HUES6 (cell line): ENCODE results near the gene SPRR5.

Experiments used
- H3K27ac ChIP-seq: 2 replicates; pipeline ENCODE4 v1.7.0; 2013; ENCODE audit warnings: low read depth, mild to moderate bottlenecking, low read length, inconsistent platforms
- H3K27me3 ChIP-seq: 2 replicates; pipeline ENCODE4 v1.6.1; 2013; ENCODE audit warnings: low read length; ENCODE audit not compliant: control insufficient read depth, insufficient read depth
- H3K36me3 ChIP-seq: 2 replicates; pipeline ENCODE4 v1.6.1; 2013; ENCODE audit warnings: low read length; ENCODE audit not compliant: control insufficient read depth, insufficient read depth
- H3K4me1 ChIP-seq: 2 replicates; pipeline ENCODE4 v1.6.1; 2013; ENCODE audit warnings: low read length; ENCODE audit not compliant: control insufficient read depth, insufficient read depth
- H3K4me3 ChIP-seq: 2 replicates; pipeline ENCODE4 v1.5.1; 2013; ENCODE audit warnings: low read depth, low read length
- H3K9ac ChIP-seq: one replicate; pipeline ENCODE4 v1.6.1; 2013; ENCODE audit warnings: mild to moderate bottlenecking, low read length
- H3K9me3 ChIP-seq: 2 replicates; pipeline ENCODE4 v1.6.1; 2013; ENCODE audit warnings: low read depth, low read length; ENCODE audit not compliant: control insufficient read depth, insufficient read depth

Gene SPRR5

GRCh38 chr1:152912900-152913299 lies 34.1 kb upstream of the SPRR5 start:
- no peak overlapping the region for H3K27ac ChIP-seq

DNA sequence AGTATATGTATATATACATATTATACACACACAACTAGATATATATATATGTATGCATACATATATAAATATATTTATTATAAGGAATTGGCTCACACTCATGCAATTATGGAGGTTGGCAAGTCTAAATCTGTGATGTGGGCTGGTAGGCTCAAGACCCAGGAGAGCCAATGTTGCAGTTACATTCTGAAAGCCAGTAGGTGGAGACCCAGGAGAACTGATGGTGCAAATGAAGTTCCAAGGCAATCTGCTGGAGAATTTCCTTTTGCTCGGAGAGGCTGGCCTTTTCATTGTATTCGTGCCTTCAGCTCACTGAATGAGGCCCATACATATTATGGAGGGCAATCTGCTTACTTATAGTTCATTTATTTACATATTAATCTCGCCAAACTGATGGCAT lies 29.2 kb upstream of the SPRR5 start:
- H3K27ac ChIP-seq = no peak overlapping the region
- H3K36me3 ChIP-seq = no peaks in the 10 kb centered on the region
- H3K9ac ChIP-seq = no peak overlapping the region
- no peaks in the 10 kb centered on the region; the same call in 1 of the 2 replicates for H3K4me1 ChIP-seq
- no peak overlapping the region for H3K4me3 ChIP-seq
- H3K27me3 ChIP-seq = 0 out of 2 replicates have a peak, but pooled peaks cover 4% of the 10 kb centered on the region
- peaks cover 3% of the 10 kb centered on the region; the same call in 1 of the 2 replicates for H3K9me3 ChIP-seq

More at GRCh38 chr1:152912900-152913299, 34.1 kb upstream of the SPRR5 start:
- Histone ChIP-seq H3K9me3 (peaks cover 21% of the 10 kb centered on the region; the same call in 1 of the 2 replicates), H3K4me1 (no peaks in the 10 kb centered on the region), H3K36me3 (no peaks in the 10 kb centered on the region), H3K27me3 (peaks cover 38% of the 10 kb centered on the region; the same call in 1 of the 2 replicates), H3K4me3 (no peak overlapping the region), H3K9ac (no peak overlapping the region)

DNA sequence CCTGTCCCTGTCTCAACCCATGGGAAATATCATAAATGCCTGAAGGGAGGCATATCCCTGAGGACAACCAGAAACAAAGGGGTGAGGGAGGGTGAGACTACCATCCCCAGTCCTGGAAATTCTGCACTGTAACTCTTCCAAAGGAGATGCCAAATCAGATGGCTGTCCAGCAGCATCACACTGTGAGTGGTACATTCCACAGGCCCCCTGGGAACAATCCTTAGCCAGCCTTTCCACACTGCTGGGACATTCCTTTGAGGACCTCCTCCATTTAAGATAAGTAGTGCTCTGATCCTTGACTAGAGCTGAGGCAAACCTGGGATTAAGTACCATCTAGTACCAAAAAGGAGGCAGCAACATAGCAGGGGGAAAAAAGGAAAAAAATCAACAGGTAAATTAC lies 27.9 kb upstream of the SPRR5 start:
- H3K36me3 ChIP-seq = no peaks in the 10 kb centered on the region

DNA sequence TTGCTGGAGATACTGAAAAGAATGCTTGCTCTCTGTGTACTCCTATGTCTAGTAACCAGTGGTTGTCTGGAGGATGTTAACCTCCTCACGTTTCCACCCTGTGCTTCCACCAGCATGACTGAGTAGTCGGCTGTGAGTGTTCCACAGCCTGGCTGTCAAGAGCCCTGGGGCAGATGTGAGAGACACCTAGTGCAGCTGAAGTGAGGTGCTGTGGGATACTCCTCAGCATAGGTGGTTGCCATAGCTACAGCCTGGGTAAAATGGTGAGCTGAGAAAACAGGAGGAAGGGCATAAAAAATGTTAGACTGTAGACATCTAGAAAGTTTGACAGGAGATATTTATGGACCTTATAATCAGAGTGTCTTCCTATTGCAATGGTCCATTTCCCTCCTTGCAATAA lies 22.8 kb upstream of the SPRR5 start:
- no peaks in the 10 kb centered on the region for H3K36me3 ChIP-seq

More for the DNA sequence above, 27.9 kb upstream of the SPRR5 start:
- Histone ChIP-seq H3K27ac (no peak overlapping the region), H3K9me3 (peaks cover 6% of the 10 kb centered on the region; the same call in 1 of the 2 replicates), H3K27me3 (0 out of 2 replicates have a peak, but pooled peaks cover 3% of the 10 kb centered on the region), H3K9ac (no peak overlapping the region), H3K4me1 (no peaks in the 10 kb centered on the region; the same call in 1 of the 2 replicates), H3K4me3 (no peak overlapping the region)

DNA sequence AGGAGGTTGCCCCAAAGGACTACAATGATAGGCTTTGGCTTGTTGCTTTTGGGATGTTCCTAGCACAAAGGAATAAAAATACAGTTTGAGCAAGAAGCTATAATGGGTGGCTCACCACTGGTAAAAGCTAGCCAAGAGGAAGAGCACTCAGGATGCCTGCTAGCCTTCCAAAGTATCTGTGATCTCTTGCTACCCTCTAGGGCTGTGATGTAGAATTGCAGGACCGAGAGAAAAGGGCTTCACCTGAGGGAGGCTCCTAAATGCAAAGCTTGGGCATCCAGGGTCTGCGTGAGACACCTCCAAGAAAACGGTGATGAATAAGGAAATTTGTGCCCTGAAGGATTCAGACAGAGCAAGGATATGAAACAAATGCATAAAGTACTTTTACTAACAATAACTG lies 20.9 kb upstream of the SPRR5 start:
- H3K27me3 ChIP-seq = no peaks in the 10 kb centered on the region
- H3K27ac ChIP-seq = no peak overlapping the region
- no peaks in the 10 kb centered on the region for H3K4me1 ChIP-seq
- H3K36me3 ChIP-seq = no peaks in the 10 kb centered on the region
- H3K9ac ChIP-seq = no peak overlapping the region
- peaks cover 27% of the 10 kb centered on the region for H3K9me3 ChIP-seq
- H3K4me3 ChIP-seq = no peak overlapping the region

More for the DNA sequence above, 22.8 kb upstream of the SPRR5 start:
- no peak overlapping the region for H3K4me3 ChIP-seq
- H3K9me3 ChIP-seq = peaks cover 24% of the 10 kb centered on the region
- no peaks in the 10 kb centered on the region for H3K4me1 ChIP-seq
- no peak overlapping the region for H3K27ac ChIP-seq
- H3K27me3 ChIP-seq = no peaks in the 10 kb centered on the region
- H3K9ac ChIP-seq = no peak overlapping the region

- no peak overlapping the region for H3K27ac ChIP-seq
- no peak overlapping the region for H3K4me3 ChIP-seq
- H3K4me1 ChIP-seq = no peaks in the 10 kb centered on the region
- H3K36me3 ChIP-seq = no peaks in the 10 kb centered on the region
- H3K9ac ChIP-seq = no peak overlapping the region
- H3K27me3 ChIP-seq = no peaks in the 10 kb centered on the region
- peaks cover 24% of the 10 kb centered on the region for H3K9me3 ChIP-seq
These were observed 18.3 kb upstream of the SPRR5 start for GRCh38 chr1:152928671-152929070.

DNA sequence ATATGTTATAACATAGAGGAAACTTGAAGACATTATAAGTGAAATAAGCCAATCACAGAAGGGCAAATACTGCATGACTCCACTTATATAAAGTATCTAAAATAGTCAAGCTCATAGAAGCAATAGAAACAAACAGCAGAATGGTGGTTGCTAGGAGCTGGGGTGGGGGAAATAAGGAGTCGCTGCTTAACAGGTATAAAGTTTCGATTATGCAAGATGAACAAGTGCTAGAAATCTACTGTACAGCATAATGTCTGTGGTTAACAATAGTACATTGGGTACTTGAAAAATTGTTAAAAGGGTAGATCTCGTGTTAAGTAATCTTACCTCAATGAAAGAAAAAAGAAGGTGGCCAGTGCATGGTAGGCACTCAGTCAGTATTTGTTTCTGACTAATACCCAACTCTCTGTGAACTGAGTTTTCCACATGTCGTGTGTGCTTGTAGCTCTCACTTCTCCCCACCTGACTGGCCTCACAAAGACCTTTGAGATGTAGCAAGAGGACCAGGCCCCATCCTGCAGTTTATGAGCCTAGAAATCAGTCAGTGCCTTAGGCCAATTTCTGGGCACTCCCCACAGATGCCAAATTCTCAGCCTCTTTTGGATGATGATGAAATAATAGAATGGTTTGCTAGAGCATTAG lies 14.7 kb upstream of the SPRR5 start:
- no peaks in the 10 kb centered on the region for H3K36me3 ChIP-seq
- no peak overlapping the region for H3K9ac ChIP-seq
- no peak overlapping the region for H3K27ac ChIP-seq
- peaks cover 7% of the 10 kb centered on the region; the same call in 1 of the 2 replicates for H3K9me3 ChIP-seq
- no peak overlapping the region for H3K4me3 ChIP-seq
- H3K27me3 ChIP-seq = peaks cover 5% of the 10 kb centered on the region; the same call in 1 of the 2 replicates
- no peaks in the 10 kb centered on the region for H3K4me1 ChIP-seq

- H3K9ac ChIP-seq = no peak overlapping the region
- H3K36me3 ChIP-seq = no peaks in the 10 kb centered on the region
- H3K9me3 ChIP-seq = peaks cover 7% of the 10 kb centered on the region; the same call in 1 of the 2 replicates
- H3K27me3 ChIP-seq = peaks cover 5% of the 10 kb centered on the region; the same call in 1 of the 2 replicates
- H3K27ac ChIP-seq = no peak overlapping the region
- H3K4me1 ChIP-seq = no peaks in the 10 kb centered on the region
- H3K4me3 ChIP-seq = no peak overlapping the region
These were observed 13.8 kb upstream of the SPRR5 start for GRCh38 chr1:152933196-152933595.

DNA sequence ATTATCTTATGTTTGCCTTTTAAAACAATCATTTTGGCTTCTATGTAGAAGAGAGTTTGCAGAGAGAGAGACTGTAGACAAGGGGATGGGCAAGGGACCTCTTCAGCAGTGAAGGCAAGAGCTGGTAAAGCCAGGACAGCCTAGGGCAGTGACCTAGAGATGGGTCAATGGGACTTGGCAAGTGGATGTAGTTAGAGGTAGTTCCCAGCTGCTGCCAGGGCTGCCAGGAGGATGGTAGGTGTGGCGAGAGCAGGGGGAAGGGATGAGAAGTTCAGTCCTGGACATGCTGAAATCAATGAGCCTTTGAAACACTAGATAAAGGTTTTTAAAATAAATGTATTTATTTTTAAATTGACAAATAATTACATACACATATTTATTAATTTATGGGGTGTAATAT lies 6.4 kb upstream of the SPRR5 start:
- H3K9me3 ChIP-seq = peaks cover 17% of the 10 kb centered on the region; the same call in 1 of the 2 replicates
- no peaks in the 10 kb centered on the region for H3K4me1 ChIP-seq

GRCh38 chr1:152941037-152941711 lies 5.8 kb upstream of the SPRR5 start:
- Histone ChIP-seq H3K36me3 (no peaks in the 10 kb centered on the region), H3K27ac (no peak overlapping the region), H3K4me1 (no peaks in the 10 kb centered on the region), H3K27me3 (no peaks in the 10 kb centered on the region), H3K9me3 (peaks cover 17% of the 10 kb centered on the region; the same call in 1 of the 2 replicates), H3K9ac (no peak overlapping the region), H3K4me3 (no peak overlapping the region)

More for the DNA sequence above, 6.4 kb upstream of the SPRR5 start:
- H3K27ac ChIP-seq = no peak overlapping the region
- H3K9ac ChIP-seq = no peak overlapping the region
- H3K36me3 ChIP-seq = no peaks in the 10 kb centered on the region
- no peak overlapping the region for H3K4me3 ChIP-seq
- H3K27me3 ChIP-seq = no peaks in the 10 kb centered on the region

DNA sequence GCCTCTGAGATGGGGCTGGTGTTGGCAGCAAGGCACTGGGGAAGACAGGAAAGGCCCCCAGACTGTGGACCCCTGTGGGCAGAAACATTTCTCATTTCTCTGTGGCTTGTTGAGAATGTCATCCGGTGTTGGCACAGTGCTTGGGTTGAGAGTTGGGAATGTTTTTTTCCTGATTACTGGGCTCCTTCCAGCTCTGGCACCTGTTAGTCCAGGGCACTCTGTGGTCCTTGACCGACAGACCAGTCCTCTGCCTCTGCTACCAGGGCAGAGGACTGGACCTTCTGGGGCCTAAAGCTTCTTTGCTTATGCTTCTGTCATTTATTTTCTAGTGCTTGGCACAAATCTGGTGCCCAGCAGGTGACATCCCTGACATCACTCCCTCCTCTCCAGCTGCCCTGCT lies 4.8 kb upstream of the SPRR5 start:
- Histone ChIP-seq H3K36me3 (no peaks in the 10 kb centered on the region), H3K4me1 (no peaks in the 10 kb centered on the region), H3K9me3 (peaks cover 17% of the 10 kb centered on the region; the same call in 1 of the 2 replicates), H3K4me3 (no peak overlapping the region), H3K9ac (no peak overlapping the region), H3K27me3 (no peaks in the 10 kb centered on the region), H3K27ac (no peak overlapping the region)
